ENCODE results near the gene MDFI. TPM values are rescaled to one million over a fixed set of nuclear protein-coding genes. Genes with fewer than 3 reads are reported as not detected.

The MDFI gene
- total and polyA plus RNA-seq, 2 experiments from 2014 or later: 27.5 to 137 TPM

DNA sequence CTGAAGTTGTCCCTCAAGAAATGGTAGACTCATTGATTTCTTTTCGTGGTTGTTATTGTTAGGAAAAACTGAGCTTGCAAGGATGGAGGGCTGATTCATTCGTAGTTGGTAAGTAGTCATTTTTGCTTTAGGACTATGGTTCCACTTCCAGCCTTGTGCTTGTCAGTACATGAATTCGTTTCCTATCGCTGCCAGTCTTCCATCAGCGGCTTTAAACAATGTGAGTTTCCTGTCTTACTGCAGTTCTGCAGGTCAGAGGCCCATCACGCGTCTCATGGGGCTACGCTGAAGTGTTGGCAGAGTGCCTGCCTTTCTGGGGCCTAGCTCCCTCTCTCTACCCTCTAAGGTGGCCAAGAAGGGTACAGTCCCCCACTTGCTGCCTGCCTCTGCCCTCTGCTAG, 11.4 kb upstream of the MDFI start:
- Histone ChIP-seq H3K27me3 (no peaks in the 10 kb centered on the region), H3K4me3 (no peak overlapping the region), H3K36me3 (no peaks in the 10 kb centered on the region), H3K27ac (no peak overlapping the region), H3K4me1 (ENCODE audit: low read depth) (peaks cover 20% of the 10 kb centered on the region), H3K9me3 (ENCODE audit: low read depth) (no peaks in the 10 kb centered on the region)
- TF ChIP-seq, protein P1, sequence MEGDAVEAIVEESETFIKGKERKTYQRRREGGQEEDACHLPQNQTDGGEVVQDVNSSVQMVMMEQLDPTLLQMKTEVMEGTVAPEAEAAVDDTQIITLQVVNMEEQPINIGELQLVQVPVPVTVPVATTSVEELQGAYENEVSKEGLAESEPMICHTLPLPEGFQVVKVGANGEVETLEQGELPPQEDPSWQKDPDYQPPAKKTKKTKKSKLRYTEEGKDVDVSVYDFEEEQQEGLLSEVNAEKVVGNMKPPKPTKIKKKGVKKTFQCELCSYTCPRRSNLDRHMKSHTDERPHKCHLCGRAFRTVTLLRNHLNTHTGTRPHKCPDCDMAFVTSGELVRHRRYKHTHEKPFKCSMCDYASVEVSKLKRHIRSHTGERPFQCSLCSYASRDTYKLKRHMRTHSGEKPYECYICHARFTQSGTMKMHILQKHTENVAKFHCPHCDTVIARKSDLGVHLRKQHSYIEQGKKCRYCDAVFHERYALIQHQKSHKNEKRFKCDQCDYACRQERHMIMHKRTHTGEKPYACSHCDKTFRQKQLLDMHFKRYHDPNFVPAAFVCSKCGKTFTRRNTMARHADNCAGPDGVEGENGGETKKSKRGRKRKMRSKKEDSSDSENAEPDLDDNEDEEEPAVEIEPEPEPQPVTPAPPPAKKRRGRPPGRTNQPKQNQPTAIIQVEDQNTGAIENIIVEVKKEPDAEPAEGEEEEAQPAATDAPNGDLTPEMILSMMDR (IDR thresholded peaks at IDR 0.05; ENCODE audit: low read depth, low read length): no peak
- peak in 1 of 2 donors; percentile 45 for DNase-seq (ENCODE audit: low read depth in 1 of 2, low spot score in 1 of 2)

DNA sequence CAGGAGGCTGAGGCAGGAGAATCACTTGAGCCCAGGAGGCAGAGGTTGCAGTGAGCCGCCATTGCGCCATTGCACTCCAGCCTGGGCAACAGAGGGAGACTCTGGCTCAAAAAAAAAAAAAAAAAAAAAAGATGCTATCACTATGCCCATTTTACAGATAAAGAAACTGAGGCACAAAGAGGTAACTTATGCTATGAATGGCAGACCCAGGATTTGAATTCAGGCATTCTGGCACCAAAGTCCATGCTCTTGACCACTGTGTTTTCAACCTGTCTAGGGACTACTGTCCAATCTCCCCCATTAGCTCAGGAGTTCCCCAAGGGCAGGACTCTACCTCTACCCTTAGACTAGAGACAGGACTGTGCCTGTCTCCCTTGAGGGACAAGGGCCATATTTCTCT, 9.1 kb upstream of the MDFI start:
- Histone ChIP-seq H3K27ac (no peak overlapping the region), H3K9me3 (ENCODE audit: low read depth) (no peaks in the 10 kb centered on the region), H3K4me1 (ENCODE audit: low read depth) (peaks cover 12% of the 10 kb centered on the region), H3K4me3 (no peak overlapping the region), H3K27me3 (no peaks in the 10 kb centered on the region), H3K36me3 (no peaks in the 10 kb centered on the region)
- no peak for DNase-seq (ENCODE audit: low read depth in 1 of 2, low spot score in 1 of 2)
- TF ChIP-seq, protein P1 (IDR thresholded peaks at IDR 0.05; ENCODE audit: low read depth, low read length): no peak

DNA sequence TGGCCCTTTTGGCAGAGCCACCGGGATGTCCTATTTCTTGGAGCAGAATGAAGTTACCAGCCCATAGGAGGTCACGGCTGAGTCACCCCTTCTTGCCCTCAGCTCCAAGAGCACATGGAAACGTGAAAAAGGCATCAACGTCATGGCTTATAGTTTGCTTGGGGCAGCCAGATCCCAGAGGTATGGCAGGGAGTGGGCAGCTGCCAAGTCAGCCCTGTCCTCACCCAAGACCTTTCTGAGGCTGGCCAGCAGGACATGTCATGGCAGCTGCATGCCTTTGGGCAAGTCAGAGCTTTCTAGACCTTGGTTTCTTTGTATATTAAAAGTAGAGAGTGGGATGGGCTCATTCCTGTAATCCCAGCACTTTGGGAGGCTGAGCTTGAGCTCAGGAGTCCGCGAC, 8.2 kb upstream of the MDFI start:
- Histone ChIP-seq H3K4me3 (no peak overlapping the region), H3K27ac (no peak overlapping the region), H3K36me3 (no peaks in the 10 kb centered on the region), H3K27me3 (no peaks in the 10 kb centered on the region), H3K4me1 (ENCODE audit: low read depth) (peaks cover 12% of the 10 kb centered on the region), H3K9me3 (ENCODE audit: low read depth) (no peaks in the 10 kb centered on the region)
- DNase-seq (ENCODE audit: low read depth in 1 of 2, low spot score in 1 of 2): no peak
- TF ChIP-seq, protein P1 (IDR thresholded peaks at IDR 0.05; ENCODE audit: low read depth, low read length): no peak

DNA sequence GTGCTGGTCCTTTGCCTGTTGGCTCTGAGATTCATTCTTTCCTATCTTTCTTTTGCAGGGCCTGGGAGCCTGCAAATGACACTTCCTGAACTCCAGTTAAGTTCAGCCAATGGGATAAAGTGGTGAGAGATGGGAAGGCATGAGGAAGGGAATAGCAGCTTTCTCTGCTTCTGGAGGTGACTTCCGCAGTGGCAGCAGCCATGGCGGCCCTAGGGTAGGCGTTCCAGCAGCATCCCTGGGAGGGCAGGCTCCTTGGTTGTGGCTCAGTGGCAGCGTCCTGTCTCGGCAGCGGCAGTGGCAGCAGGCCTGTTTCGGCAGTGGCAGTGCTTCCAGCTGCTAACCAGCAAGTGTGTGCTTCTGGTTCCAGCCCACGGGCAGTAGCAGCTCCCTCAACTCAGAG, 7.3 kb upstream of the MDFI start:
- TF ChIP-seq, protein P1 (IDR thresholded peaks at IDR 0.05; ENCODE audit: low read depth, low read length): no peak
- Histone ChIP-seq H3K9me3 (ENCODE audit: low read depth) (no peaks in the 10 kb centered on the region), H3K36me3 (no peaks in the 10 kb centered on the region), H3K4me3 (no peak overlapping the region), H3K27ac (no peak overlapping the region), H3K4me1 (ENCODE audit: low read depth) (peaks cover 9% of the 10 kb centered on the region), H3K27me3 (peaks cover 5% of the 10 kb centered on the region)
- DNase-seq (ENCODE audit: low read depth in 1 of 2, low spot score in 1 of 2): no peak

DNA sequence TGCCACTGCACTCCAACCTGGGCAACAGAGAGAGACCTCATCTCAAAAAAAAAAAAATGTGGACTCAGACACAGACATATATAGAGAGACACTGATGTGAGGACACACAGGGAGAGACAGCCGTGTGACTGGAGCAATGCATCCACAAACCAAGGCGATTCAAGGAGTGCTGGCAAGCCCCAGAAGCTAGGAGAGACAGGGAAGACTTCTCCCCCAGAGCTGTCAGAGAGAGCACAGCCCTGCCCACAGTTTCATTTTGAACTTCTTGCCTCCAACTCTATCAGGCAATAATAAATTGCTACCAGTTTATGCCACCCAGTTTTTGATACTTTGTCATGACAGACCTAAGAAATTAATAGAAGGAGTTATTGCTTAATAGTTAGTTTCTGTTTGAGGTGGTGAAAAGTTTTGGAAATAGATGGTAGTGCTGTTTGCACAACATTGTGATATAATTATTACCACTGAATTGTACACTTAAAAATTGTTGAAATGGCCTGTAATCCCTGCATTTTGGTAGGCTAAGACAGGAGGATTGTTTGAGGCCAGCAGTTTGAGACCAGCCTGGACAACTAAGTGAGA, 5.1 kb upstream of the MDFI start:
- Histone ChIP-seq H3K4me3 (no peak overlapping the region), H3K27me3 (peaks cover 24% of the 10 kb centered on the region), H3K4me1 (ENCODE audit: low read depth) (no peaks in the 10 kb centered on the region), H3K36me3 (no peaks in the 10 kb centered on the region), H3K27ac (no peak overlapping the region), H3K9me3 (ENCODE audit: low read depth) (no peaks in the 10 kb centered on the region)
- TF ChIP-seq, protein P1 (IDR thresholded peaks at IDR 0.05; ENCODE audit: low read depth, low read length): no peak
- DNase-seq (ENCODE audit: low read depth in 1 of 2, low spot score in 1 of 2): no peak

All from cardiac muscle cell (in vitro differentiated cells and primary cell).